IPS-18a (cell line): ENCODE data around the gene SLC11A1.

Experiments used
- H3K27ac ChIP-seq: one replicate; pipeline ENCODE4 v1.5.1; 2013; ENCODE audit warnings: low read length
- H3K27me3 ChIP-seq: one replicate; pipeline ENCODE4 v1.6.1; 2013; ENCODE audit warnings: mild to moderate bottlenecking, low read length; ENCODE audit not compliant: control insufficient read depth, insufficient read depth
- H3K36me3 ChIP-seq: one replicate; pipeline ENCODE4 v1.6.1; 2013; ENCODE audit warnings: low read depth, low read length; ENCODE audit not compliant: control insufficient read depth
- H3K4me1 ChIP-seq: one replicate; pipeline ENCODE4 v1.6.1; 2013; ENCODE audit warnings: low read depth, low read length; ENCODE audit not compliant: control insufficient read depth
- H3K4me3 ChIP-seq: one replicate; pipeline ENCODE4 v1.5.1; 2013; ENCODE audit warnings: low read length
- H3K9ac ChIP-seq: one replicate; pipeline ENCODE4 v1.6.1; 2013; ENCODE audit warnings: mild to moderate bottlenecking, low read length, moderate library complexity
- H3K9me3 ChIP-seq: one replicate; pipeline ENCODE4 v1.6.1; 2013; ENCODE audit warnings: low read depth, low read length; ENCODE audit not compliant: control insufficient read depth

The SLC11A1 gene

GRCh38 chr2:218418717-218419458 lies 36.8 kb downstream of the SLC11A1 start, which contains the start of gene VIL1:
Gene VIL1, plus strand, starts transcription at chr2:218419123. Its CDS starts 4,656 bp downstream, at chr2:218423779.
- H3K27ac ChIP-seq: no peak within 1 kb of the TSS

GRCh38 chr2:218419630-218420216 lies 37.6 kb downstream of the SLC11A1 start:
- peaks cover 10% of the 10 kb centered on the region for H3K4me1 ChIP-seq
- H3K36me3 ChIP-seq: no peaks in the 10 kb centered on the region
- H3K27ac ChIP-seq: no peak overlapping the region
- H3K9me3 ChIP-seq: no peaks in the 10 kb centered on the region
- H3K27me3 ChIP-seq: no peaks in the 10 kb centered on the region
- H3K4me3 ChIP-seq: no peak overlapping the region
- no peak overlapping the region for H3K9ac ChIP-seq

More at GRCh38 chr2:218418717-218419458, 36.8 kb downstream of the SLC11A1 start, which contains the start of gene VIL1:
- Histone ChIP-seq H3K36me3 (no peaks in the 10 kb centered on the region), H3K9ac (no peak within 1 kb of the TSS), H3K27me3 (no peaks in the 10 kb centered on the region), H3K9me3 (no peaks in the 10 kb centered on the region), H3K4me1 (peaks cover 10% of the 10 kb centered on the region), H3K4me3 (no peak within 1 kb of the TSS)

- Histone ChIP-seq H3K27ac (no peak overlapping the region), H3K4me3 (no peak overlapping the region), H3K9me3 (no peaks in the 10 kb centered on the region), H3K9ac (no peak overlapping the region), H3K27me3 (no peaks in the 10 kb centered on the region), H3K4me1 (peaks cover 10% of the 10 kb centered on the region), H3K36me3 (no peaks in the 10 kb centered on the region)
Measured at GRCh38 chr2:218421027-218421426, 39.0 kb downstream of the SLC11A1 start.

- Histone ChIP-seq H3K4me1 (peaks cover 10% of the 10 kb centered on the region), H3K36me3 (no peaks in the 10 kb centered on the region)
Measured at GRCh38 chr2:218422403-218423086, 40.5 kb downstream of the SLC11A1 start.

GRCh38 chr2:218423584-218423983 lies 41.5 kb downstream of the SLC11A1 start:
- no peaks in the 10 kb centered on the region for H3K9me3 ChIP-seq
- H3K36me3 ChIP-seq: no peaks in the 10 kb centered on the region
- no peak overlapping the region for H3K27ac ChIP-seq
- H3K4me3 ChIP-seq: no peak overlapping the region
- peaks cover 10% of the 10 kb centered on the region for H3K4me1 ChIP-seq
- no peaks in the 10 kb centered on the region for H3K27me3 ChIP-seq
- no peak overlapping the region for H3K9ac ChIP-seq

More at GRCh38 chr2:218422403-218423086, 40.5 kb downstream of the SLC11A1 start:
- H3K9ac ChIP-seq: no peak overlapping the region
- no peak overlapping the region for H3K27ac ChIP-seq
- no peaks in the 10 kb centered on the region for H3K27me3 ChIP-seq
- H3K9me3 ChIP-seq: no peaks in the 10 kb centered on the region
- H3K4me3 ChIP-seq: no peak overlapping the region

- Histone ChIP-seq H3K4me1 (no peaks in the 10 kb centered on the region), H3K36me3 (no peaks in the 10 kb centered on the region), H3K4me3 (no peak overlapping the region), H3K9ac (no peak overlapping the region), H3K27me3 (no peaks in the 10 kb centered on the region), H3K27ac (no peak overlapping the region), H3K9me3 (no peaks in the 10 kb centered on the region)
Measured at GRCh38 chr2:218425531-218425930, 43.5 kb downstream of the SLC11A1 start.

GRCh38 chr2:218427741-218428140 lies 45.7 kb downstream of the SLC11A1 start:
- Histone ChIP-seq H3K9ac (no peak overlapping the region), H3K9me3 (no peaks in the 10 kb centered on the region), H3K4me3 (no peak overlapping the region), H3K36me3 (no peaks in the 10 kb centered on the region), H3K27me3 (no peaks in the 10 kb centered on the region), H3K4me1 (no peaks in the 10 kb centered on the region), H3K27ac (no peak overlapping the region)

- H3K36me3 ChIP-seq: no peaks in the 10 kb centered on the region
- H3K4me1 ChIP-seq: no peaks in the 10 kb centered on the region
- no peak overlapping the region for H3K27ac ChIP-seq
- H3K9ac ChIP-seq: no peak overlapping the region
- H3K27me3 ChIP-seq: no peaks in the 10 kb centered on the region
- H3K4me3 ChIP-seq: no peak overlapping the region
- H3K9me3 ChIP-seq: no peaks in the 10 kb centered on the region
Measured at GRCh38 chr2:218428846-218429558, 46.9 kb downstream of the SLC11A1 start.

- Histone ChIP-seq H3K36me3 (no peaks in the 10 kb centered on the region), H3K27me3 (no peaks in the 10 kb centered on the region), H3K4me3 (no peak overlapping the region), H3K9ac (no peak overlapping the region), H3K9me3 (no peaks in the 10 kb centered on the region), H3K27ac (no peak overlapping the region), H3K4me1 (no peaks in the 10 kb centered on the region)
Measured at GRCh38 chr2:218429911-218430692, 48.0 kb downstream of the SLC11A1 start.

GRCh38 chr2:218430721-218431120 lies 48.6 kb downstream of the SLC11A1 start:
- Histone ChIP-seq H3K4me3 (no peak overlapping the region), H3K27me3 (no peaks in the 10 kb centered on the region), H3K9ac (no peak overlapping the region), H3K4me1 (no peaks in the 10 kb centered on the region), H3K9me3 (no peaks in the 10 kb centered on the region), H3K36me3 (no peaks in the 10 kb centered on the region), H3K27ac (no peak overlapping the region)
